HepG2 (cell line): ENCODE results near the gene IL12B.
"Not testable (repeated sequence)": the region's sequence is repeated elsewhere in the genome, so short reads cannot be mapped to it uniquely, and the experiment has no call there.

Experiments
- CAMTA2 ChIP-seq: sonication (generic); formaldehyde crosslinking; IDR thresholded peaks from 2 replicates; pipeline ENCODE4 v1.4.0; 2020; ENCODE audit warnings: mild to moderate bottlenecking, missing genetic modification reagents, borderline replicate concordance
- EZH2 ChIP-seq: conservative IDR thresholded peaks from 2 replicates; pipeline ENCODE4 v1.6.1; 2012; ENCODE audit warnings: mild to moderate bottlenecking, low read depth, low read length, moderate library complexity
- HDAC2 ChIP-seq: sonication (generic); formaldehyde crosslinking; IDR thresholded peaks from 2 replicates; pipeline ENCODE4 v1.4.0; 2020; ENCODE audit warnings: missing genetic modification reagents
- POLR2A ChIP-seq, 2 experiments: IDR thresholded peaks; 2 replicates each; pipeline ENCODE4 v1.6.1; 2011; ENCODE audit warnings: low read depth in 2 of 2, low read length in 2 of 2, mild to moderate bottlenecking in 1 of 2, moderate library complexity in 1 of 2; ENCODE audit not compliant: insufficient read depth in 1 of 2
- RAD21 ChIP-seq: fragments of 450-650 bp; formaldehyde crosslinking; IDR thresholded peaks from 2 replicates; pipeline ENCODE4 v1.5.0; 2020; ENCODE audit warnings: mild to moderate bottlenecking
- TAF1 ChIP-seq: sonication (generic); formaldehyde crosslinking; IDR thresholded peaks from 2 replicates; pipeline ENCODE4 v1.4.0; 2020; ENCODE audit warnings: missing genetic modification reagents
- ZNF138 ChIP-seq: sonication (generic); formaldehyde crosslinking; IDR thresholded peaks from 2 replicates; pipeline ENCODE4 v1.5.0; 2020; ENCODE audit warnings: mild to moderate bottlenecking, low read depth, missing genetic modification reagents
- ZNF3 ChIP-seq: IDR thresholded peaks from 2 replicates; pipeline ENCODE4 v1.7.0; 2017; ENCODE audit warnings: inconsistent platforms
- TF ChIP-seq, protein P1 (sequence below), 2 experiments: IDR thresholded peaks; 2 replicates each; pipeline ENCODE4 v1.6.1; 2011 to 2012; ENCODE audit warnings: low read length in 2 of 2, borderline replicate concordance in 1 of 2, low read depth in 1 of 2, mild to moderate bottlenecking in 1 of 2, moderate library complexity in 1 of 2

DNA sequence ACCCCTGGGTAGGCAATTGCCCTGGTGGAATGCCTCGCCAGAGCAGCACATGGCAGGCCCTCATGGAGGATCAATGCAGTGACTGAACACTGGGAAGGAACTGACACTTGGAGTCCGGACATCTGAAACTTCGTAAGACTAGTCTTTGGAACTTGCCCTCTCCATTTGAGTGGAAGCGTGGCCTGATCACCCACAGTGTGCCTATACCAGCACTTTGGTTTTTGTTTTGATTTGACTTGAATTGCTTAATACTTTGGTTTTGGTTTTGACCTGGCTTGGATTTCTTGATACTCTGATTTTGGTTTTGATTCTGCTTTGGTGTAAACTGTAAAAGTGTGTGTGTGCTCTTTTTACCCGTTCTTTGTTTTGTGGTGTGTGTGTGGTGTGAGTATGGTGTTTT lies 36.5 kb upstream of the IL12B start:
- TF ChIP-seq TAF1 (CRISPR knock-in tag); ZNF3 (CRISPR knock-in tag); RAD21; CAMTA2 (CRISPR knock-in tag); EZH2; HDAC2 (CRISPR knock-in tag); POLR2A (IDR thresholded peaks at IDR 0.05; ENCODE audit: insufficient read depth in 1 of 2, low read depth in 2 of 2, low read length in 2 of 2); ZNF138: not testable (repeated sequence)
- TF ChIP-seq, protein P1, sequence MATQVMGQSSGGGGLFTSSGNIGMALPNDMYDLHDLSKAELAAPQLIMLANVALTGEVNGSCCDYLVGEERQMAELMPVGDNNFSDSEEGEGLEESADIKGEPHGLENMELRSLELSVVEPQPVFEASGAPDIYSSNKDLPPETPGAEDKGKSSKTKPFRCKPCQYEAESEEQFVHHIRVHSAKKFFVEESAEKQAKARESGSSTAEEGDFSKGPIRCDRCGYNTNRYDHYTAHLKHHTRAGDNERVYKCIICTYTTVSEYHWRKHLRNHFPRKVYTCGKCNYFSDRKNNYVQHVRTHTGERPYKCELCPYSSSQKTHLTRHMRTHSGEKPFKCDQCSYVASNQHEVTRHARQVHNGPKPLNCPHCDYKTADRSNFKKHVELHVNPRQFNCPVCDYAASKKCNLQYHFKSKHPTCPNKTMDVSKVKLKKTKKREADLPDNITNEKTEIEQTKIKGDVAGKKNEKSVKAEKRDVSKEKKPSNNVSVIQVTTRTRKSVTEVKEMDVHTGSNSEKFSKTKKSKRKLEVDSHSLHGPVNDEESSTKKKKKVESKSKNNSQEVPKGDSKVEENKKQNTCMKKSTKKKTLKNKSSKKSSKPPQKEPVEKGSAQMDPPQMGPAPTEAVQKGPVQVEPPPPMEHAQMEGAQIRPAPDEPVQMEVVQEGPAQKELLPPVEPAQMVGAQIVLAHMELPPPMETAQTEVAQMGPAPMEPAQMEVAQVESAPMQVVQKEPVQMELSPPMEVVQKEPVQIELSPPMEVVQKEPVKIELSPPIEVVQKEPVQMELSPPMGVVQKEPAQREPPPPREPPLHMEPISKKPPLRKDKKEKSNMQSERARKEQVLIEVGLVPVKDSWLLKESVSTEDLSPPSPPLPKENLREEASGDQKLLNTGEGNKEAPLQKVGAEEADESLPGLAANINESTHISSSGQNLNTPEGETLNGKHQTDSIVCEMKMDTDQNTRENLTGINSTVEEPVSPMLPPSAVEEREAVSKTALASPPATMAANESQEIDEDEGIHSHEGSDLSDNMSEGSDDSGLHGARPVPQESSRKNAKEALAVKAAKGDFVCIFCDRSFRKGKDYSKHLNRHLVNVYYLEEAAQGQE (IDR thresholded peaks at IDR 0.05; ENCODE audit: borderline replicate concordance in 1 of 2, low read depth in 1 of 2, low read length in 2 of 2) = not testable (repeated sequence)
